Measurements from ENCODE around the gene CACNA2D2. TPM values are rescaled to one million over a fixed set of nuclear protein-coding genes. Genes with fewer than 3 reads are reported as not detected.

Gene CACNA2D2
- total and polyA plus RNA-seq, 2 experiments from 2014 or later = 0.87 to 1.5 TPM

DNA sequence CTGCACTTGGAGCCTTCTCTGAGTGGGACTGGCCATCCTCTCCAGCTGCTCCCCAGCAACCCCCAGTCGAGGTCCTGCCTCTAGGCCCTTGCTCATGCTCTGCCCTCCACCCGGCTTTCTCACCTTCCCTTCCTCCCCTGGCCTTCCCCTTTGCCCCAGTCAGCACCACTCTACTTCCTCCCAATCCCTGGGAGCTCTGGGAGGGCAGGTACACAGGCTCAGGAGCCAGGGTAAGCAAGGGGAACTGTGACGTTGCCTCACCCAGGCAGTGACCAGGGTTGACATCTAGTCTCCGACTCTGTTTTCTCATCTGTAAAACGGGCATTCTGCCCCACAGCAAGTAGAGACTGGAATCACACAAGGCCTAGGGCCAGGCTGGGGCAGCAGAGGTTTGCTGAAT lies 77.5 kb downstream of the CACNA2D2 start:
- 73% methylated on average over 5 of the region's 5 CpGs for WGBS (ENCODE audit: low lambda C conversion rate, missing lambda C conversion rate)
- Histone ChIP-seq H3K79me2 (no peaks in the 10 kb centered on the region), H3K4me3 (no peak overlapping the region), H3K9me3 (ENCODE audit: low read depth) (no peaks in the 10 kb centered on the region), H3K4me1 (ENCODE audit: insufficient read depth) (no peaks in the 10 kb centered on the region), H3K36me3 (replicated peaks; ENCODE audit: insufficient read depth, low read depth) (no peaks in the 10 kb centered on the region), H3K27me3 (no peaks in the 10 kb centered on the region), H2AFZ (no peak overlapping the region), H3K9me2 (replicated peaks; ENCODE audit: insufficient read depth) (no peaks in the 10 kb centered on the region), H3K4me2 (no peak overlapping the region), H3K27ac (no peak overlapping the region), H4K20me1 (ENCODE audit: insufficient read depth, poor library complexity, severe bottlenecking) (no peaks in the 10 kb centered on the region)
- TF ChIP-seq, protein P1, sequence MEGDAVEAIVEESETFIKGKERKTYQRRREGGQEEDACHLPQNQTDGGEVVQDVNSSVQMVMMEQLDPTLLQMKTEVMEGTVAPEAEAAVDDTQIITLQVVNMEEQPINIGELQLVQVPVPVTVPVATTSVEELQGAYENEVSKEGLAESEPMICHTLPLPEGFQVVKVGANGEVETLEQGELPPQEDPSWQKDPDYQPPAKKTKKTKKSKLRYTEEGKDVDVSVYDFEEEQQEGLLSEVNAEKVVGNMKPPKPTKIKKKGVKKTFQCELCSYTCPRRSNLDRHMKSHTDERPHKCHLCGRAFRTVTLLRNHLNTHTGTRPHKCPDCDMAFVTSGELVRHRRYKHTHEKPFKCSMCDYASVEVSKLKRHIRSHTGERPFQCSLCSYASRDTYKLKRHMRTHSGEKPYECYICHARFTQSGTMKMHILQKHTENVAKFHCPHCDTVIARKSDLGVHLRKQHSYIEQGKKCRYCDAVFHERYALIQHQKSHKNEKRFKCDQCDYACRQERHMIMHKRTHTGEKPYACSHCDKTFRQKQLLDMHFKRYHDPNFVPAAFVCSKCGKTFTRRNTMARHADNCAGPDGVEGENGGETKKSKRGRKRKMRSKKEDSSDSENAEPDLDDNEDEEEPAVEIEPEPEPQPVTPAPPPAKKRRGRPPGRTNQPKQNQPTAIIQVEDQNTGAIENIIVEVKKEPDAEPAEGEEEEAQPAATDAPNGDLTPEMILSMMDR (IDR thresholded peaks at IDR 0.05; ENCODE audit: poor library complexity) = no peak
- no peak for TF ChIP-seq EZH2 (IDR thresholded peaks at IDR 0.05; ENCODE audit: borderline replicate concordance)
- TF ChIP-seq EZH2phosphoT487 (IDR thresholded peaks at IDR 0.05; ENCODE audit: low read depth, severe bottlenecking, unreplicated experiment) = no peak
- no peak for DNase-seq (ENCODE audit: low spot score)

- Histone ChIP-seq H3K4me2 (no peak overlapping the region), H3K79me2 (no peaks in the 10 kb centered on the region), H4K20me1 (ENCODE audit: insufficient read depth, poor library complexity, severe bottlenecking) (no peaks in the 10 kb centered on the region), H3K9me2 (replicated peaks; ENCODE audit: insufficient read depth) (no peaks in the 10 kb centered on the region), H3K36me3 (replicated peaks; ENCODE audit: insufficient read depth, low read depth) (no peaks in the 10 kb centered on the region), H2AFZ (no peak overlapping the region), H3K27ac (no peak overlapping the region), H3K9me3 (ENCODE audit: low read depth) (no peaks in the 10 kb centered on the region), H3K4me3 (no peak overlapping the region), H3K4me1 (ENCODE audit: insufficient read depth) (no peaks in the 10 kb centered on the region), H3K27me3 (no peaks in the 10 kb centered on the region)
- 77% methylated on average over 7 of the region's 7 CpGs for WGBS (ENCODE audit: low lambda C conversion rate, missing lambda C conversion rate)
- no peak for DNase-seq (ENCODE audit: low spot score)
- TF ChIP-seq EZH2phosphoT487 (IDR thresholded peaks at IDR 0.05; ENCODE audit: low read depth, severe bottlenecking, unreplicated experiment) (no peak), EZH2 (IDR thresholded peaks at IDR 0.05; ENCODE audit: borderline replicate concordance) (no peak)
- TF ChIP-seq, protein P1 (IDR thresholded peaks at IDR 0.05; ENCODE audit: poor library complexity) = no peak
These were observed 79.9 kb downstream of the CACNA2D2 start for GRCh38 chr3:50423543-50423942.

DNA sequence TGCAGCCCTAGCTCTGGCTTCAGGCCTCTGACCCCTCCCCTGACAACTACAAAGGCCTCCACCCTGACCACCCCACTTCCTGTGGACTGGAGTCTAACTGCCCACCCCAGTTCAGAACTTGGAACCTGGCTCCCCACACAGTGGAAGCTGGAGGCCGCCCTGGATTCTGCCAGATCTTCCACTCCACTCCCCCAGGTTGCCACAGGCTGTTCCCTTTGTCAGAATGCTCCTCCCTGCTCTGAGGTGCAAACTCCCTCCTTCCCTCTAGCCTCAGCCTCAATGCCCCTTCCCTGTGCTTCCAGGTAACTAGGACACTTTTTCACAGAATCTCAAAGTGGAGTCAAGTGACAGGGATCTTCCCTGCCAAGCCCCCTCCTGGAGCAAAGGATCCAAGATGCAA lies 81.3 kb downstream of the CACNA2D2 start:
- Histone ChIP-seq H4K20me1 (ENCODE audit: insufficient read depth, poor library complexity, severe bottlenecking) (no peaks in the 10 kb centered on the region), H2AFZ (no peak overlapping the region), H3K9me2 (replicated peaks; ENCODE audit: insufficient read depth) (no peaks in the 10 kb centered on the region), H3K79me2 (no peaks in the 10 kb centered on the region), H3K4me3 (no peak overlapping the region), H3K36me3 (replicated peaks; ENCODE audit: insufficient read depth, low read depth) (no peaks in the 10 kb centered on the region), H3K4me2 (no peak overlapping the region), H3K27me3 (no peaks in the 10 kb centered on the region), H3K9me3 (ENCODE audit: low read depth) (no peaks in the 10 kb centered on the region), H3K27ac (no peak overlapping the region), H3K4me1 (ENCODE audit: insufficient read depth) (no peaks in the 10 kb centered on the region)
- 81% methylated on average over 1 of the region's 1 CpG for WGBS (ENCODE audit: low lambda C conversion rate, missing lambda C conversion rate)
- no peak for DNase-seq (ENCODE audit: low spot score)
- no peak for TF ChIP-seq EZH2phosphoT487 (IDR thresholded peaks at IDR 0.05; ENCODE audit: low read depth, severe bottlenecking, unreplicated experiment)
- TF ChIP-seq EZH2 (IDR thresholded peaks at IDR 0.05; ENCODE audit: borderline replicate concordance) = no peak
- TF ChIP-seq, protein P1 (IDR thresholded peaks at IDR 0.05; ENCODE audit: poor library complexity) = no peak
